Endothelial cell of umbilical vein (primary cell): ENCODE measurements around the gene NFATC2. TPM values are rescaled to one million over a fixed set of nuclear protein-coding genes. Genes with fewer than 3 reads are reported as not detected.

Experiments
- BruUV-seq: library from RNA; stranded (reverse); fragments of 400-500 nt; replicated peaks from 2 replicates; lab custom pipeline; 2021; lab: Mats Ljungman, UMichigan
- CTCF ChIA-PET: fragments of 300-600, 350-600 bp; sonication (Branson Sonifier 250); formaldehyde crosslinking; loops from one replicate; lab custom pipeline; 2021; ENCODE audit warnings: antibody characterized with exemption, inconsistent platforms; lab: Charles Lee
- POLR2A ChIA-PET: fragments of 300-600, 350-600 bp; sonication (Branson Sonifier 250); formaldehyde crosslinking; loops from one replicate; lab custom pipeline; 2021; ENCODE audit warnings: antibody characterized with exemption, inconsistent platforms; lab: Charles Lee
- DNase-seq: peaks from one replicate; pipeline ENCODE4 v3.0.0-alpha.2; 2011; ENCODE audit warnings: low read depth, low spot score
- FAIRE-seq: peaks from 2 replicates; lab custom pipeline; 2011; peaks lifted over from hg19 to GRCh38; lab: Jason Lieb, UNC
- H2AFZ ChIP-seq: 2 replicates; pipeline ENCODE4 v1.6.0; 2012; ENCODE audit warnings: low read depth, low read length, control low read depth, inconsistent platforms
- H3K27ac ChIP-seq: 2 replicates; pipeline ENCODE4 v1.5.1; 2011; ENCODE audit warnings: low read depth, mild to moderate bottlenecking, control low read depth, low read length, moderate library complexity; ENCODE audit not compliant: insufficient read depth
- H3K27me3 ChIP-seq, 2 experiments: 2 replicates each; pipeline versions ENCODE4 v1.6.0 to v1.6.1; 2011; ENCODE audit warnings: low read length in 2 of 2, mixed read lengths in 1 of 2; ENCODE audit not compliant: control insufficient read depth in 2 of 2, insufficient read depth in 2 of 2
- H3K36me3 ChIP-seq, 2 experiments: 2 replicates in 1 of 2; 3 replicates in 1 of 2; pipeline ENCODE4 v1.5.1; 2011; ENCODE audit warnings: low read length in 2 of 2, mild to moderate bottlenecking in 1 of 2, moderate library complexity in 1 of 2; ENCODE audit not compliant: control insufficient read depth in 2 of 2, insufficient read depth in 2 of 2; ENCODE audit errors: extremely low read depth in 1 of 2
- H3K4me1 ChIP-seq: 3 replicates; pipeline ENCODE4 v1.5.1; 2011; ENCODE audit warnings: mild to moderate bottlenecking, low read length; ENCODE audit not compliant: control insufficient read depth, insufficient read depth; ENCODE audit errors: extremely low read depth
- H3K4me2 ChIP-seq: 2 replicates; pipeline ENCODE4 v1.6.1; 2011; ENCODE audit warnings: low read length, control low read depth, mixed read lengths; ENCODE audit not compliant: insufficient read depth
- H3K4me3 ChIP-seq, 3 experiments: fragments of 200-600 bp in 1 of 3; sonication (generic), shearing (Covaris generic) in 1 of 3; replicated peaks in 1 of 3; 2 replicates each; pipeline ENCODE4 v1.5.1; 2011 to 2016; ENCODE audit warnings: control low read depth in 3 of 3, low read length in 3 of 3, mild to moderate bottlenecking in 2 of 3, inconsistent platforms in 1 of 3, low read depth in 1 of 3, moderate library complexity in 1 of 3; ENCODE audit not compliant: insufficient read depth in 1 of 3
- H3K79me2 ChIP-seq: 2 replicates; pipeline ENCODE4 v1.6.0; 2012; ENCODE audit warnings: low read length, inconsistent platforms; ENCODE audit not compliant: control insufficient read depth, insufficient read depth
- H3K9ac ChIP-seq: replicated peaks from 2 replicates; pipeline ENCODE3; 2011; ENCODE audit warnings: low read length, control low read depth; ENCODE audit not compliant: insufficient read depth; ENCODE audit errors: extremely low read depth
- H3K9me1 ChIP-seq: replicated peaks from 3 replicates; pipeline ENCODE4 v1.6.0; 2011; ENCODE audit warnings: mild to moderate bottlenecking, low read length; ENCODE audit not compliant: control insufficient read depth, insufficient read depth; ENCODE audit errors: extremely low read depth
- H3K9me3 ChIP-seq: replicated peaks from 2 replicates; pipeline ENCODE4 v1.5.1; 2012; ENCODE audit warnings: low read length, inconsistent platforms; ENCODE audit not compliant: control insufficient read depth, insufficient read depth
- H4K20me1 ChIP-seq: replicated peaks from 2 replicates; pipeline ENCODE3; 2011; ENCODE audit warnings: mild to moderate bottlenecking, low read length; ENCODE audit not compliant: control insufficient read depth, insufficient read depth; ENCODE audit errors: extremely low read depth
- EZH2 ChIP-seq: IDR thresholded peaks from 2 replicates; pipeline ENCODE4 v1.6.1; 2012; ENCODE audit warnings: borderline replicate concordance, low read depth, mild to moderate bottlenecking, moderate library complexity, low read length, inconsistent platforms; ENCODE audit not compliant: severe bottlenecking
- FOS ChIP-seq: IDR thresholded peaks from 2 replicates; pipeline ENCODE4 v1.6.1; 2011; ENCODE audit warnings: mild to moderate bottlenecking, low read length, moderate library complexity, borderline replicate concordance; ENCODE audit not compliant: insufficient read depth
- GATA2 ChIP-seq: IDR thresholded peaks from 2 replicates; pipeline ENCODE4 v1.7.0; 2011; ENCODE audit warnings: low read depth, mild to moderate bottlenecking, moderate library complexity, mixed read lengths, low read length; ENCODE audit not compliant: insufficient read length, insufficient read depth
- JUN ChIP-seq: IDR thresholded peaks from 2 replicates; pipeline ENCODE4 v1.6.1; 2011; ENCODE audit warnings: borderline replicate concordance, low read depth; ENCODE audit not compliant: insufficient read length, insufficient read depth
- MYC ChIP-seq: IDR thresholded peaks from one replicate; pipeline ENCODE4 v1.6.1; 2011; ENCODE audit warnings: mild to moderate bottlenecking, low read depth, low read length
- POLR2A ChIP-seq: IDR thresholded peaks from 2 replicates; pipeline ENCODE4 v1.6.1; 2012; ENCODE audit warnings: low read depth, mild to moderate bottlenecking, control low read depth, low read length
- POLR2AphosphoS5 ChIP-seq: IDR thresholded peaks from 2 replicates; pipeline ENCODE4 v1.6.1; 2012; ENCODE audit warnings: low read depth, mild to moderate bottlenecking, control low read depth, low read length, moderate library complexity; ENCODE audit not compliant: insufficient read depth
- dilution Hi-C: fragments of 300-500 bp; cut with MboI; formaldehyde crosslinking; loops from one replicate; pipeline ENCODE4 v1.15.0; 2019; ENCODE audit warnings: low sequenced_read_pairs; ENCODE audit not compliant: extremely low pct_ligation_motif_present
- intact Hi-C: fragments of 100-400 bp; cut with micrococcal nuclease; formaldehyde crosslinking; loops from one replicate; pipeline ENCODE4 v1.10.0; 2022
- polyA plus RNA-seq, 4 experiments: library from polyadenylated mRNA; depleted of rRNA in 3 of 4; stranded (reverse) in 3 of 4; unstranded in 1 of 4; fragments of >200 nt; gene quantifications; 2 replicates each; pipeline versions ENCODE4 v1.2.1 to v1.2.3, GENCODE V29; 2011 to 2012; ENCODE audit warnings: missing spikeins in 1 of 4
- total RNA-seq: library from RNA; stranded (reverse); gene quantifications from 2 replicates; pipeline ENCODE4 v1.2.3, GENCODE V29; 2021
- TF ChIP-seq, protein P1 (sequence below): IDR thresholded peaks from 2 replicates; pipeline ENCODE4 v1.6.1; 2011; ENCODE audit not compliant: insufficient read depth, insufficient read length
- TF ChIP-seq, protein P2 (sequence below), 2 donors: IDR thresholded peaks; 1 replicate in 1 of 2; 2 replicates in 1 of 2; pipeline ENCODE4 v1.5.1; 2011; ENCODE audit warnings: low read length in 2 of 2, mild to moderate bottlenecking in 2 of 2, moderate library complexity in 2 of 2, control low read depth in 1 of 2, inconsistent platforms in 1 of 2, low read depth in 1 of 2; ENCODE audit not compliant: insufficient read depth in 1 of 2; ENCODE audit errors: extremely low read depth in 1 of 2

The NFATC2 gene
- total and polyA plus RNA-seq, 2 donors (not counting 3 experiments of a cell fraction or from before 2014, with no cell fraction given): 3.1 to 13.0 TPM

DNA sequence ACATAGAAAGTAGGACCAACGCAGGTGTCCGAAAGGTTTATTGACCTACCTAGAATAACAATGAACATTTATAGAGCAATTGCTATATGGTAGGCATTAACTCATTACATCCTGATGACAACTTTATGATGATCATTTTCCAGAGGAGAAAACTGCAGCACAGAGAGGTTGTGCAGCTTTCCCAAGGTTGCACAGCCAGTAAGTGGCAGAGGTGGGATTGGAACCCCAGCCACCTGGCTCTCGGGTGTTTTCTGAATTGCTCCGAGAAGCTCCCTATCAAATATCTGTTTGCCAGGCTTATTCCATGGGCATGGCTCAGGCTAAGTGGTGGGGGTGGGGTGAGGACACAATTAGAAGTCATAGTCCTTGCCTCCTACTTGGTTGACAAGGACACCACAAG, 24.1 kb upstream of the NFATC2 start:
- no peak for FAIRE-seq
- no peak overlapping the region for H2AFZ ChIP-seq
- H3K4me2 ChIP-seq: no peak overlapping the region
- CTCF ChIA-PET: no interaction called here
- H3K36me3 ChIP-seq: no peaks in the 10 kb centered on the region
- H3K9ac ChIP-seq: no peak overlapping the region
- H3K27me3 ChIP-seq: peaks cover 2 to 4% of the 10 kb centered on the region in 2 experiments
- no peaks in the 10 kb centered on the region for H3K9me3 ChIP-seq
- TF ChIP-seq JUN (no peak), GATA2 (no peak), FOS (no peak), MYC (no peak), POLR2A (no peak), POLR2AphosphoS5 (no peak), EZH2 (no peak)
- TF ChIP-seq, protein P1, sequence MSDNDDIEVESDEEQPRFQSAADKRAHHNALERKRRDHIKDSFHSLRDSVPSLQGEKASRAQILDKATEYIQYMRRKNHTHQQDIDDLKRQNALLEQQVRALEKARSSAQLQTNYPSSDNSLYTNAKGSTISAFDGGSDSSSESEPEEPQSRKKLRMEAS: no peak
- TF ChIP-seq, protein P2, sequence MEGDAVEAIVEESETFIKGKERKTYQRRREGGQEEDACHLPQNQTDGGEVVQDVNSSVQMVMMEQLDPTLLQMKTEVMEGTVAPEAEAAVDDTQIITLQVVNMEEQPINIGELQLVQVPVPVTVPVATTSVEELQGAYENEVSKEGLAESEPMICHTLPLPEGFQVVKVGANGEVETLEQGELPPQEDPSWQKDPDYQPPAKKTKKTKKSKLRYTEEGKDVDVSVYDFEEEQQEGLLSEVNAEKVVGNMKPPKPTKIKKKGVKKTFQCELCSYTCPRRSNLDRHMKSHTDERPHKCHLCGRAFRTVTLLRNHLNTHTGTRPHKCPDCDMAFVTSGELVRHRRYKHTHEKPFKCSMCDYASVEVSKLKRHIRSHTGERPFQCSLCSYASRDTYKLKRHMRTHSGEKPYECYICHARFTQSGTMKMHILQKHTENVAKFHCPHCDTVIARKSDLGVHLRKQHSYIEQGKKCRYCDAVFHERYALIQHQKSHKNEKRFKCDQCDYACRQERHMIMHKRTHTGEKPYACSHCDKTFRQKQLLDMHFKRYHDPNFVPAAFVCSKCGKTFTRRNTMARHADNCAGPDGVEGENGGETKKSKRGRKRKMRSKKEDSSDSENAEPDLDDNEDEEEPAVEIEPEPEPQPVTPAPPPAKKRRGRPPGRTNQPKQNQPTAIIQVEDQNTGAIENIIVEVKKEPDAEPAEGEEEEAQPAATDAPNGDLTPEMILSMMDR (IDR thresholded peaks at IDR 0.05; ENCODE audit: extremely low read depth in 1 of 2, insufficient read depth in 1 of 2, low read depth in 1 of 2, low read length in 2 of 2): no peak
- dilution Hi-C loops (no loop called here), intact Hi-C loops (no loop called here)
- no peaks in the 10 kb centered on the region for H3K9me1 ChIP-seq
- no peak overlapping the region for H3K27ac ChIP-seq
- POLR2A ChIA-PET: no interaction called here
- peaks cover 28% of the 10 kb centered on the region for H3K4me1 ChIP-seq
- no peak for DNase-seq
- no peak overlapping the region for H3K4me3 ChIP-seq
- H4K20me1 ChIP-seq: no peaks in the 10 kb centered on the region
- H3K79me2 ChIP-seq: no peaks in the 10 kb centered on the region
- BruUV-seq: no TSS peak
